B cell (primary cell): ENCODE measurements around the gene SPATA19. TPM values are rescaled to one million over a fixed set of nuclear protein-coding genes. Genes with fewer than 3 reads are reported as not detected.

Experiments
- ATAC-seq: fragments of 200-7000 bp; cut with Tn5 transposase; one replicate; pipeline ENCODE4 v1.10.0; 2021; ENCODE audit warnings: low read depth, mild to moderate bottlenecking, moderate number of reproducible peaks, moderate library complexity
- CTCF ChIA-PET: fragments of 350-600 bp; sonication (Branson Sonifier 250); formaldehyde crosslinking; loops from one replicate; lab custom pipeline; 2021; ENCODE audit warnings: antibody characterized with exemption, inconsistent platforms; lab: Charles Lee
- POLR2A ChIA-PET: fragments of 350-600 bp; sonication (Branson Sonifier 250); formaldehyde crosslinking; loops from one replicate; lab custom pipeline; 2021; ENCODE audit warnings: antibody characterized with exemption; lab: Charles Lee
- DNase-seq: peaks from one replicate; pipeline ENCODE4 v3.0.0; 2013
- H2AFZ ChIP-seq: 2 replicates; pipeline ENCODE4 v1.6.1; 2012; ENCODE audit warnings: mild to moderate bottlenecking, low read depth, low read length; ENCODE audit not compliant: insufficient read depth, poor library complexity, severe bottlenecking
- H3K27ac ChIP-seq, 2 donors: 1 replicate in 1 of 2; 2 replicates in 1 of 2; pipeline ENCODE4 v1.5.1; 2012 to 2013; ENCODE audit warnings: low read length in 2 of 2, mild to moderate bottlenecking in 2 of 2, moderate library complexity in 1 of 2
- H3K27me3 ChIP-seq, 4 experiments: fragments of 200-600 bp in 1 of 4; sonication (generic) in 1 of 4; replicated peaks in 1 of 4; 1 replicate in 2 of 4; 2 replicates in 2 of 4; pipeline versions ENCODE4 v1.6.1 to v1.7.0; 2013 to 2016; ENCODE audit warnings: low read length in 3 of 4, mild to moderate bottlenecking in 2 of 4, mixed read lengths in 1 of 4, moderate library complexity in 1 of 4; ENCODE audit not compliant: insufficient read depth in 4 of 4, control insufficient read depth in 3 of 4; ENCODE audit errors: control extremely low read depth in 1 of 4
- H3K36me3 ChIP-seq, 2 experiments: replicated peaks in 1 of 2; 1 replicate in 1 of 2; 2 replicates in 1 of 2; pipeline versions ENCODE4 v1.6.1 to v1.7.1; 2013; ENCODE audit warnings: low read length in 1 of 2; ENCODE audit not compliant: insufficient read depth in 2 of 2, control insufficient read depth in 1 of 2; ENCODE audit errors: control extremely low read depth in 1 of 2, extremely low read depth in 1 of 2
- H3K4me1 ChIP-seq, 2 donors: fragments of 200-600 bp in 1 of 2; sonication (generic) in 1 of 2; 1 replicate in 1 of 2; 2 replicates in 1 of 2; pipeline versions ENCODE4 v1.5.1 to v1.6.1; 2013 to 2017; ENCODE audit warnings: low read length in 2 of 2; ENCODE audit not compliant: control insufficient read depth in 2 of 2, insufficient read depth in 2 of 2
- H3K4me2 ChIP-seq: replicated peaks from 2 replicates; pipeline ENCODE3; 2012; ENCODE audit warnings: mild to moderate bottlenecking, low read depth, low read length; ENCODE audit not compliant: poor library complexity, severe bottlenecking
- H3K4me3 ChIP-seq, 5 experiments: fragments of 200-600 bp in 1 of 5; sonication (generic) in 1 of 5; 1 replicate in 3 of 5; 2 replicates in 2 of 5; pipeline versions ENCODE4 v1.5.1 to v1.7.0; 2011 to 2016; ENCODE audit warnings: low read length in 4 of 5, mild to moderate bottlenecking in 4 of 5, low read depth in 2 of 5, control low read depth in 1 of 5, moderate library complexity in 1 of 5; ENCODE audit not compliant: insufficient read depth in 1 of 5; ENCODE audit errors: control extremely low read depth in 1 of 5, extremely low read depth in 1 of 5
- H3K79me2 ChIP-seq: fragments of 200-600 bp; sonication (generic); one replicate; pipeline ENCODE4 v1.6.0; 2016; ENCODE audit warnings: low read length; ENCODE audit not compliant: control insufficient read depth, insufficient read depth
- H3K9ac ChIP-seq: fragments of 200-600 bp; sonication (generic); 2 replicates; pipeline ENCODE4 v1.6.1; 2017; ENCODE audit warnings: mild to moderate bottlenecking, low read length, moderate library complexity
- H3K9me3 ChIP-seq, 3 donors: one replicate each; pipeline versions ENCODE4 v1.6.1 to v1.7.1; 2013; ENCODE audit warnings: low read length in 2 of 3; ENCODE audit not compliant: control insufficient read depth in 2 of 3, insufficient read depth in 1 of 3; ENCODE audit errors: control extremely low read depth in 1 of 3
- H4K20me1 ChIP-seq: 2 replicates; pipeline ENCODE4 v1.6.0; 2012; ENCODE audit warnings: mild to moderate bottlenecking, low read length; ENCODE audit not compliant: insufficient read depth, control insufficient read depth, poor library complexity, severe bottlenecking
- H3K27ac Mint-ChIP-seq: one replicate; pipeline ENCODE4 v1.8.0; 2021; ENCODE audit warnings: mixed read lengths
- H3K27me3 Mint-ChIP-seq: one replicate; pipeline ENCODE4 v1.8.0; 2021; ENCODE audit warnings: mixed read lengths
- H3K4me1 Mint-ChIP-seq: one replicate; pipeline ENCODE4 v1.8.0; 2021; ENCODE audit warnings: mixed read lengths
- H3K4me3 Mint-ChIP-seq: one replicate; pipeline ENCODE4 v1.8.0; 2021; ENCODE audit warnings: mixed read lengths
- H3K9me3 Mint-ChIP-seq: one replicate; pipeline ENCODE4 v1.8.0; 2022; ENCODE audit warnings: mixed read lengths; ENCODE audit not compliant: insufficient read depth
- EZH2 ChIP-seq: IDR thresholded peaks from 2 replicates; pipeline ENCODE4 v1.6.1; 2012; ENCODE audit warnings: borderline replicate concordance, low read depth, mild to moderate bottlenecking, moderate library complexity, low read length; ENCODE audit not compliant: insufficient read depth, poor library complexity, severe bottlenecking
- WGBS: methylation state at CpG from one replicate; pipeline ENCODE4 v1.1.5; 2013; ENCODE audit warnings: missing lambda C conversion rate; ENCODE audit not compliant: insufficient coverage; 5-methylcytosine and 5-hydroxymethylcytosine counted together
- intact Hi-C: fragments of 100-400 bp; cut with micrococcal nuclease; formaldehyde crosslinking; loops from one replicate; pipeline ENCODE4 v1.10.0; 2022
- polyA plus RNA-seq: library from polyadenylated mRNA; depleted of rRNA; stranded (reverse); fragments of >200 nt; gene quantifications from 2 replicates; pipeline ENCODE4 v1.2.3, GENCODE V29; 2012
- total RNA-seq, 2 donors: library from RNA; stranded (reverse); fragments of 120-200 nt in 1 of 2; gene quantifications; 1 replicate in 1 of 2; 2 replicates in 1 of 2; pipeline versions ENCODE4 v1.2.3 to v1.2.4, GENCODE V29; 2013 to 2022
- TF ChIP-seq, protein P1 (sequence below): fragments of 200-600 bp; IDR thresholded peaks from one replicate; pipeline ENCODE4 v1.8.0; 2022; ENCODE audit warnings: antibody characterized with exemption, mild to moderate bottlenecking

Gene SPATA19
- total and polyA plus RNA-seq, 2 donors (not counting 1 experiment from before 2014, with no cell fraction given) = not detected

GRCh38 chr11:133823614-133824013 is 21.7 kb downstream of the SPATA19 start:
- no peaks in the 10 kb centered on the region for H3K27me3 Mint-ChIP-seq
- Histone ChIP-seq H3K36me3 (no peaks in the 10 kb centered on the region), H3K9ac (no peak overlapping the region), H3K27ac (no peak overlapping the region), H4K20me1 (no peaks in the 10 kb centered on the region), H3K79me2 (no peaks in the 10 kb centered on the region), H3K4me1 (no peaks in the 10 kb centered on the region), H3K9me3 (peaks cover 0 to 5% (median 0%) of the 10 kb centered on the region in 3 donors), H3K27me3 (no peaks in the 10 kb centered on the region), H3K4me3 (no peak overlapping the region), H3K4me2 (no peak overlapping the region), H2AFZ (no peak overlapping the region)
- H3K4me3 Mint-ChIP-seq = no peak overlapping the region
- no peaks in the 10 kb centered on the region for H3K4me1 Mint-ChIP-seq
- WGBS = no CpG with 5 or more reads among the region's 4 CpGs
- no peak overlapping the region for H3K27ac Mint-ChIP-seq
- POLR2A ChIA-PET = no interaction called here
- DNase-seq (no peak), ATAC-seq (no peak)
- no peaks in the 10 kb centered on the region for H3K9me3 Mint-ChIP-seq
- no peak for TF ChIP-seq EZH2
- TF ChIP-seq, protein P1, sequence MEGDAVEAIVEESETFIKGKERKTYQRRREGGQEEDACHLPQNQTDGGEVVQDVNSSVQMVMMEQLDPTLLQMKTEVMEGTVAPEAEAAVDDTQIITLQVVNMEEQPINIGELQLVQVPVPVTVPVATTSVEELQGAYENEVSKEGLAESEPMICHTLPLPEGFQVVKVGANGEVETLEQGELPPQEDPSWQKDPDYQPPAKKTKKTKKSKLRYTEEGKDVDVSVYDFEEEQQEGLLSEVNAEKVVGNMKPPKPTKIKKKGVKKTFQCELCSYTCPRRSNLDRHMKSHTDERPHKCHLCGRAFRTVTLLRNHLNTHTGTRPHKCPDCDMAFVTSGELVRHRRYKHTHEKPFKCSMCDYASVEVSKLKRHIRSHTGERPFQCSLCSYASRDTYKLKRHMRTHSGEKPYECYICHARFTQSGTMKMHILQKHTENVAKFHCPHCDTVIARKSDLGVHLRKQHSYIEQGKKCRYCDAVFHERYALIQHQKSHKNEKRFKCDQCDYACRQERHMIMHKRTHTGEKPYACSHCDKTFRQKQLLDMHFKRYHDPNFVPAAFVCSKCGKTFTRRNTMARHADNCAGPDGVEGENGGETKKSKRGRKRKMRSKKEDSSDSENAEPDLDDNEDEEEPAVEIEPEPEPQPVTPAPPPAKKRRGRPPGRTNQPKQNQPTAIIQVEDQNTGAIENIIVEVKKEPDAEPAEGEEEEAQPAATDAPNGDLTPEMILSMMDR = no peak
- intact Hi-C loops = no loop called here
- CTCF ChIA-PET = no interaction called here

DNA sequence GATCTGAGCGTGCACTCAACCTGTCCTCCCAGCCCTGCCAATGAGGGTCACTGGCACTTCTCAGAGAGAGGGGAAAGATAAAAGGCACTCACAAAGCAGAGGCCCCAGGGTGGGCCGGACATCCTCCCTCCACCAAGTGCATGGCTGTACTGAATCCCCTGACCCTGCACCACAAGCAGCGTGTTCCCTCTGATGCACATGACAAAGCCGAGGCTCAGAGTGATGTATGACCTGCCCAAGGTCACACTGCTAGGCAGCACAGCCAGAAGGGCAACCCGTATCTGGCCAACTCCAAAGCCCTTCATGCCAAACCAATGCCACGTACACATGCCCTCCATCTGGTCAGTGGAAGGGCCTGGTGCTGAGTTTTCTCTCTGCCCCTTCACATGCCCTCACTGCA is 22.1 kb downstream of the SPATA19 start:
- no peak overlapping the region for H3K4me3 Mint-ChIP-seq
- H3K4me3 ChIP-seq = no peak overlapping the region
- POLR2A ChIA-PET = no interaction called here
- H3K4me1 Mint-ChIP-seq = no peaks in the 10 kb centered on the region
- H3K27me3 Mint-ChIP-seq = no peaks in the 10 kb centered on the region
- 84% methylated on average over 6 of the region's 6 CpGs for WGBS
- H3K4me1 ChIP-seq = no peaks in the 10 kb centered on the region
- H3K9me3 ChIP-seq = peaks cover 0 to 5% (median 0%) of the 10 kb centered on the region in 3 donors
- H3K9ac ChIP-seq = no peak overlapping the region
- no peaks in the 10 kb centered on the region for H3K79me2 ChIP-seq
- H3K9me3 Mint-ChIP-seq = no peaks in the 10 kb centered on the region
- intact Hi-C loops = no loop called here
- no peak overlapping the region for H3K27ac Mint-ChIP-seq
- ATAC-seq (no peak), DNase-seq (no peak)
- no peak overlapping the region for H2AFZ ChIP-seq
- no peak overlapping the region for H3K4me2 ChIP-seq
- no peaks in the 10 kb centered on the region for H4K20me1 ChIP-seq
- no peaks in the 10 kb centered on the region for H3K27me3 ChIP-seq
- CTCF ChIA-PET = no interaction called here
- TF ChIP-seq, protein P1 = no peak
- no peak for TF ChIP-seq EZH2
- H3K27ac ChIP-seq = no peak overlapping the region
- no peaks in the 10 kb centered on the region for H3K36me3 ChIP-seq
